GM12878 (cell line): ENCODE measurements around the gene TBC1D5.

Experiments used
- CHD1 ChIP-seq: IDR thresholded peaks from 2 replicates; pipeline ENCODE4 v1.6.1; 2012; ENCODE audit warnings: low read depth, low read length, improper control_type of control experiment
- CTCF ChIP-seq, 3 experiments: IDR thresholded peaks in 2 of 3; conservative IDR thresholded peaks in 1 of 3; 2 replicates each; pipeline ENCODE4 v1.5.1; 2011; ENCODE audit warnings: low read depth in 3 of 3, low read length in 3 of 3, mild to moderate bottlenecking in 3 of 3, control low read depth in 2 of 3, moderate library complexity in 2 of 3, inconsistent platforms in 1 of 3, mixed read lengths in 1 of 3; ENCODE audit not compliant: control insufficient read depth in 2 of 3, insufficient read depth in 1 of 3; ENCODE audit errors: extremely low read depth in 1 of 3
- FOXM1 ChIP-seq: IDR thresholded peaks from 2 replicates; pipeline ENCODE4 v1.6.1; 2012; ENCODE audit warnings: low read depth, mild to moderate bottlenecking, inconsistent platforms, low read length, moderate library complexity
- JUND ChIP-seq: IDR thresholded peaks from 2 replicates; pipeline ENCODE4 v1.6.1; 2012; ENCODE audit warnings: low read depth, mild to moderate bottlenecking, low read length, improper control_type of control experiment, moderate library complexity
- MEF2A ChIP-seq: IDR thresholded peaks from 2 replicates; pipeline ENCODE4 v1.6.1; 2011; ENCODE audit warnings: low read depth, mild to moderate bottlenecking, low read length, moderate library complexity; ENCODE audit not compliant: insufficient read depth
- MTA2 ChIP-seq: fragments of 450-650 bp; IDR thresholded peaks from 2 replicates; pipeline ENCODE4 v1.6.1; 2016; ENCODE audit warnings: low read depth, mild to moderate bottlenecking, moderate library complexity
- NFXL1 ChIP-seq: fragments of 450-650 bp; IDR thresholded peaks from 2 replicates; pipeline ENCODE4 v1.6.1; 2017; ENCODE audit warnings: antibody characterized with exemption, mild to moderate bottlenecking, borderline replicate concordance
- POLR2A ChIP-seq: IDR thresholded peaks from 2 replicates; pipeline ENCODE4 v1.6.1; 2011; ENCODE audit warnings: low read depth, mild to moderate bottlenecking, low read length
- POLR2AphosphoS2 ChIP-seq: IDR thresholded peaks from 2 replicates; pipeline ENCODE4 v1.6.1; 2011; ENCODE audit warnings: low read depth, mild to moderate bottlenecking, low read length, improper control_type of control experiment, moderate library complexity
- SKIL ChIP-seq: fragments of 450-650 bp; IDR thresholded peaks from 2 replicates; pipeline ENCODE4 v1.6.1; 2017; ENCODE audit warnings: mild to moderate bottlenecking, low read depth, inconsistent platforms; ENCODE audit not compliant: poor library complexity, severe bottlenecking
- ZBTB33 ChIP-seq: fragments of 450-650 bp; IDR thresholded peaks from 2 replicates; pipeline ENCODE4 v1.6.1; 2017; ENCODE audit warnings: mild to moderate bottlenecking

- TF ChIP-seq CTCF (IDR thresholded peaks at IDR 0.05 in 2 of 3, conservative IDR thresholded peaks at IDR 0.05 in 1 of 3; ENCODE audit: control insufficient read depth in 2 of 3, extremely low read depth in 1 of 3, insufficient read depth in 1 of 3, low read depth in 3 of 3, low read length in 3 of 3), result no peak
- no peak for TF ChIP-seq ZBTB33
- TF ChIP-seq MEF2A, result no peak
- TF ChIP-seq NFXL1, result no peak
- TF ChIP-seq POLR2AphosphoS2, result no peak
- no peak for TF ChIP-seq POLR2A
- no peak for TF ChIP-seq CHD1
- TF ChIP-seq FOXM1, result no peak
- no peak for TF ChIP-seq SKIL
- no peak for TF ChIP-seq JUND
- TF ChIP-seq MTA2, result no peak
These were observed 272.9 kb downstream of the TBC1D5 start for GRCh38 chr3:17469520-17469919.
